CD1c-positive myeloid dendritic cell (primary cell): ENCODE measurements around the gene SHISAL2A.
A peak's percentile ranks its signal among the peaks of the same experiment; 100 is the strongest.

Experiments used
- DNase-seq: peaks from one replicate; pipeline ENCODE4 v3.0.0-alpha.2; 2016; ENCODE audit errors: extremely low spot score

SHISAL2A gene

DNA sequence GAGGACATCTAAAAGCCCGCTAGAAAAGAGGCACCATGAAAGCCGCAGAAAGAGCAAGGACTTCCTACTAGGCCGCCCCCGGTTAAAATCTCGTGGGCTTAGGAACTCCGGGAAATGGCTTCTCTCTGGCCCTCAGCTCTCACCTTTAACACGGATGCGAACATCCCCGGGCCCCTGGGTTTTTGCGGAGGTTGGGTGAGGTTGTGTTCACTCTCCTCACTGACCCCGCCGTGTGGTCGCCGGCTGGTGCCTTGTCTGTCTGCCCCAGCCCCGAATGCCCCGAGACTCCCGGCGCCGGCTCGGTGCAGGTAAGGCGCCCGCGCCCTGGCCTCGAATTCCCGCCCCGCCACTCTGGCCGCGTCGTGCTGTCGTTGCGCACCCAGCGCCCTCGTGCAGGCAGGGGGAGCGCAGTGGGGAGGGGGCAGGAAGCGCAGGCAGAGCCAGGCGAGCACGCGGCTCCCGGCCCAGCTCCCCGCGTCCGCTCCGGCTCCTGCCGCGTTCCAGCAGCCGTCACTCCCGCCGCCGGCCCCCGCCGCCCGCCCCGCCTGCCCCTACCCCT is at the start of gene SHISAL2A:
Gene SHISAL2A, plus strand, starts transcription at position 437 of the 559 bp plus-strand sequence. CDS start 326 bp downstream, outside the sequence.
- peak; percentile 35 for DNase-seq

DNA sequence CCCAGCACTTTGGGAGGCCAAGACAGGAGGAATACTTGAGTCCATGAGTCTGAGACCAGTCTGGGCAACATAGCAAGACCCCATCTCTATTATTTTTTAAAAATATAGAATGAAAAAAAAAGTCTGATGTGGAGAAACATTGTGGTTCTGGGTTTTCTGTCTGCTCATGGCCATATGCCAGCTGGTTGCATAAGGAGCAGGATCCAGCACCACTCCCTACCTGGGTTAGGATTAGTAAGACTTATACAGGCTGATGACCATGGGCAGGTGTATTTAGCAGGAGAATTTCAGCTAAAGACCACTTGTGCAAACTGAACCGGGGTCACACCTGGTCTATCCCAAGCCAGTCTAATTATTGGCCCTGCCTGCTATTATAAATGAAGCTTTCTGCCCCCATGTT is 47.5 kb upstream of the SHISAL2A start:
- no peak for DNase-seq

DNA sequence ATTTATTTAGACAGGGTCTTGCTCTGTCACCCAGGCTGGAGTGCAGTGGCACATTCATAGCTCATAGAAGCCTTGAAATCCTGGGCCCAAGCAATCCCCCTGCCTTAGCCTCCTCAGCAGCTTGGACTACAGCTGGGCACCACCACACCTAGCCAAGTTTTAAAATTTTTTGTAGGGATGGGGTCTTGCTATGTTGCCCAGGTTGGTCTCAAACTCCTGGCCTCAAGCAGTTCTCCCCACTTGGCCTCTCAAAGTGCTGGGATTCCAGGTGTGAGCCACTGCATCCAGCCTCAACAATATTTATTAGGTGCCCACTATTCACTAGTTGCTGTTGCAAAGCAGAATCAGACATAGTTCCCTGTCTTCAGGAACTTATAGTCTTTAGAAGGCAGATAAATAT is 44.9 kb upstream of the SHISAL2A start:
- no peak for DNase-seq

DNA sequence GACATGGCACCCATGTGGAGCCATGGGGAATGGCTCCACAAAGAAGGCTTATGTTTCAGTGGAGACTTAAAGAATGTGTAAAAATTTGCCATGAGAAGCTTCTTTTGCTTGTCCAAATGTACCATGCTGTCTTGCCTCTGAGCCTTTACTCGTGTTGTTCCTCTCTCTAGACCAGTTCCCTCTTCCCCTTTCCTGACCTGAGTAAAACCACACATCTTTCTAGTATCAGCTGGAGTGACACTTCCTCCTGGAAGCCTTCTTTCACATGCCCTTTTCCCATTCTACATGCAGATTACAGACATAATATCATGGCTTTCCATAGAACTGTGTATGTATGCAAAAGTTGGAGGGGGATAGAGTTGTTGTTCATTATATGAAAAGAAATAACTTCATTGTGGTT is 44.4 kb upstream of the SHISAL2A start:
- DNase-seq, result peak; percentile 77

DNA sequence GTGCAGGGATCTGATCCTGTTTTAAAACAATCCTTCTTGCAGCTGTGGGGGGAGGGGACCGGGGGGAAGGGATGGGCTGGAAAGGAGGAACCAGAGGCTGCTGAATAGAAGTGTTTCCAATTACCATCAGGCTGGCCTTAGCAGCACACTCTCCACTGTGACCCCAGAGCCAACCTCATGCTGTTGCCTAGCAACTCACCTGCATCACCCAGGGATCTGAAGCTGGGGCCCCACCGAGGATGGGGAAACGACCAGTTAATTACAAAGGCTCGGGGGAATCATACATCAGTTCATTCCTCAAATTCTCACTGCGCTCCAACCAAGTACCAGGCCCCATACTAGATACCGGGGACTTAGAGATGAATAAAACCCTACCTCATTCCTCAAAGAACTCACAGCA is 42.7 kb upstream of the SHISAL2A start:
- no peak for DNase-seq

DNA sequence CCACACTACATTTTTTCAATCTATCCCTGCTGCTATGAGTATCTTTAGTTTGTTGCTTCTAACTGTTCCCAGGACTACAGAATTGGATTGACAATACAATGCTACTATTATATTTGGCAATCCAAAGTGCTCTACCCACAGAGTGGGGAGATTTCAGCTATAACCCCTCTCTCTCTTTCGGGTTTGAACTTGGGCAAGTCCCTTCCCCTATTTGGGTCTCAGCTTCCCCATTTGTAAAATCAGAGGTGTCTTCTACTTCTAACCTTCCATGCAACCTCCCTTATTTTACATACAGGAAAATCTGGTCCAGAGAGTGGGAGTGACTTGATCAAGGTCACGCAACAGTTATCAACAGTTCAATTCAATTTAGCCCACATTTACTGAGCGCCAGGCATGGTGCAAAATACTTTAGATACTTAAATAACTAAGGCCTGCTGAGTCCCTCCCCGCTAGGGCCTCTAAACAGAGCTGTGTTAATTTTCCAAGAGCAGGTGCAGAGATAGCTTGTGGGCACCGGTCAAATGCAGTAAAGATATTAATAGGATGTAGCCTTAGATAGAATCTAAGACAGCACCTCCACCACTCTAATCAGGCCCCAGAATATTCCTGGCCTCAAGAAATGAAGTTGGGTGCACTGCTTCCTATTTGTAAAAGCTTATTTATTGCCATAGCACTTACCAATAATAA is 40.2 kb upstream of the SHISAL2A start:
- DNase-seq, result peak; percentile 22

DNA sequence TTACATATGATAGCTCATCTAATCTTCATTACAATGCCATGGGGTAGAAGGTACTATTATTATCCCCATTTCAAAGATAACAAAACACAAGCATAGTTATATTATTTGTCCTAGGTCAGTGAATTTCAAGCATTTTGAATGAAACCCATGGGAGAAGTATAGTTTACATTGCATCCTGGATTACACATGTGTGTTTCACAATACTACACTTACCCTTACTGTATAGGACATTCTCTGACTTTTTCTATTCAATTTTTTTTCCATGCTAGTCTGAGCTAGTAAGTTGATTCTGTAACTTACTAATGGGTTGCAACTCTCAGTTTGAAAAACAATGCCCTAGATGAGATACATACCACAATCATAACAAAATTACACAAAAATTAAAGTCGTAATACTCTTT is 39.5 kb upstream of the SHISAL2A start:
- no peak for DNase-seq

DNA sequence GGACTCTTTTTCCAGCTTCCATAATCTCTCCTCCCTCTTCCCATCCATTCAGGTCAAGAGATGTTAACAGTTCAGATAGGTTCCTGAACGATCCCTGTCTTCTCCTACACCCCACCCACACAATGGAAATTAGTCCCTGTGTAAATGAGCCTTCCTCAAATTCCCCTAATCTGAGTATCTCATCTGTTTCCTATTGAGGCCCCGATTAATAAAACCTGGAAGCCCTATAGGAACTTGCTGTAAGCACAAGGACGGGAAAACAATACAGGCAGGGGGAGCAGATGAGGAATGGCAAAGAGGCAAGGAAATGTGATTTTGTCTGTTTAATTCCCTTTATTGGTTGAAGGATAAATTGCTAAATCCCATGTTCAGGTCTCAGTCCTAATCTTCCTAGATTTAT is 37.9 kb upstream of the SHISAL2A start:
- no peak for DNase-seq

DNA sequence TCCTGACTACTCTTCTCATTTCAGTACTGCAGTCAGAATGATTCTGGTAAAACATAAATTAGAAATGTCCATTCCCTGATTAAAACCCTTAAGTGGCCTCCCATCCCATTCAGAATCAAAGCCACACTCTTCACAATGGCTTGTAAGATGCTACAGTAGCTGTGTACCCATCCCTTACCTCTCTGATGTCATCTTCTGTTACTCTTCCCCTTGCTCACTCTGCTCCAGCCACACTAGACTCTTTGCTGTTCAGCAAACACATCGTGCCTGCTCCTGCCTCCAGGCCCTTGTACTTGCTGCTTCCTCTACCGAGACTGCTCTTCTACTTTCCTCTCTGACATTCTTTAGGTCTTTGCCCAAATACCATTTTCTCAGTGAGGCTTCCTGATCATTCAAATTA is 35.1 kb upstream of the SHISAL2A start:
- no peak for DNase-seq

DNA sequence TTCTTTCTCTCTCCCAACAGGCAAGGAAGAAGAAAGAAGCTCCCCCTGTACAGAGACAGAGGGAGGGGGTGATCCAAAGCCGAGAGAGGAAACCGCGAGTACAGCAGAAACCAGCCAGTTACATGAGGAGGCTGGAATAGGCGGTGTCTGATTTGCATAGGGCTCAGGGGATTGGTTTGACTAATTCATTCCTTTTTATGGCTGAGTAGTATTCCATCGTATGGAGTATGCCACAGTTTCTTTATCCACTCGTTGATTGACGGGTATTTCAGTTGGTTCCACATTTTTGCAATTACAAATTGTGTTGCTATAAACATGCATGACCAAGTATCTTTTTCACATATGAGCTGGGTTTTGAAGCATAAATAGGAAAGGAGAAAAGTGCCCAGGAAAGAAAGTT is 34.2 kb upstream of the SHISAL2A start:
- DNase-seq, result no peak

DNA sequence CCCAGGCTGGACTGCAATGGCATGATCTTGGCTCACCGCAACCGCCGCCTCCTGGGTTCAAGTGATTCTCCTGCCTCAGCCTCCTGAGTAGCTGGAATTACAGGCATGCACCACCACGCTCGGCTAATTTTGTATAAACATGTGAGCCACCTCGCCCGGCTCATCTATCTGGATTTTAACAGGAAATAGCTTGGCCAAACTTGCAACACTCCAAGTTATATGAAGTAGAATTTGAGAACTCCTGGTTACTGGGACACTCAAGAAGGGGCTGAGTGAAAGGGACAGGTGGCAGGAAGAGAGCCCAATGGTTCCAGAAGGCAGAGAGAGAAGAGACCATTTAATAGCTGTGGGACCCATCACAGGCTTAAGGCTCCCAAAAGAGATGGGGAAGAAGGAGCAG is 33.7 kb upstream of the SHISAL2A start:
- no peak for DNase-seq

DNA sequence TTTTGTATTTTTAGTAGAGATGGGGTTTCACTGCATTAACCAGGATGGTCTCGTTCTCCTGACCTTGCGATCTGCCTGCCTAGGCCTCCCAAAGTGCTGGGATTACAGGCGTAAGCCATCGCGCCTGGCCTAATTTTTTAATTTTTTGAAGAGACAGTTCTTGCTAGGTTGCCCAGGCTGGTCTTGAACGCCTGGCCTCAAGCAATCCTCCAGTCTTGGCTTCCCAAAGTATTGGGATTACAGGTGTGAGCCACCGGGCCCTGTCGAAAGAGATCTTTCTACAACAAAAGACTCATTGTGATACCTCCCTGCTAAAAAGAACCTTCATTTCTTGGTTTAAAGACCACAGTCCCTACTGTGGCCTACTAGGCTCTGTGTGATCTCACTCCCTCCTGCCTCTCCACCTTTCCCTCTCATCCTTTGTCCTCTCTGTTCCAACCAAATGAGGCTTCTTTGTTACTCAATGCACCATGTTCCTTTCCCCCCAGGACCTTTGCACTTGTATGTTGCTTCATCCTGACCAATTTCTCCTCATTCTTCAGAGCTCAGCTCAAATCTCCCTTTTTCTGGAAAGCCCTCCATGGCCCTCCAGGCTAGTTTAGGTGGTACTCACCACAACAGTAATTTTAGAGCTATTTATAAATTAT is 32.3 kb upstream of the SHISAL2A start:
- no peak for DNase-seq

DNA sequence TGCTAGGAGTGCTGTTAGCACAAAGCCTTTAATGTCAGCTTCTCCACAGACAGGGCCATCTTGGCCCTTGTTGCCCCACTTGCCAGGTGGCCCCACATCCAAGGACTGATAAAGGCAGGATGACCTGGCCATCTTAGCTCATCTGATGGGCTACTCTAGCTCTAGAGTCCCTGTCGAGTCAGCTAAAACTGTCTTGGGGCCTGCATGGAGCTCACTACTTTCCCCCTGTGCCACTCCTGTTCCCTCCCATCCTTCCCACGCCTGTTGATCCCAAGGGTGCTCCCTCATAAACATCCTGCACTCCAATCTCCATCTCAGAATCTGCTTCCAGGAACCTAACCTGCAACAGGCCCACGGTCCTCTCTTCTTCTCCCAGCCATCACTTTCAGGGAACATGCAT is 31.4 kb upstream of the SHISAL2A start:
- no peak for DNase-seq

DNA sequence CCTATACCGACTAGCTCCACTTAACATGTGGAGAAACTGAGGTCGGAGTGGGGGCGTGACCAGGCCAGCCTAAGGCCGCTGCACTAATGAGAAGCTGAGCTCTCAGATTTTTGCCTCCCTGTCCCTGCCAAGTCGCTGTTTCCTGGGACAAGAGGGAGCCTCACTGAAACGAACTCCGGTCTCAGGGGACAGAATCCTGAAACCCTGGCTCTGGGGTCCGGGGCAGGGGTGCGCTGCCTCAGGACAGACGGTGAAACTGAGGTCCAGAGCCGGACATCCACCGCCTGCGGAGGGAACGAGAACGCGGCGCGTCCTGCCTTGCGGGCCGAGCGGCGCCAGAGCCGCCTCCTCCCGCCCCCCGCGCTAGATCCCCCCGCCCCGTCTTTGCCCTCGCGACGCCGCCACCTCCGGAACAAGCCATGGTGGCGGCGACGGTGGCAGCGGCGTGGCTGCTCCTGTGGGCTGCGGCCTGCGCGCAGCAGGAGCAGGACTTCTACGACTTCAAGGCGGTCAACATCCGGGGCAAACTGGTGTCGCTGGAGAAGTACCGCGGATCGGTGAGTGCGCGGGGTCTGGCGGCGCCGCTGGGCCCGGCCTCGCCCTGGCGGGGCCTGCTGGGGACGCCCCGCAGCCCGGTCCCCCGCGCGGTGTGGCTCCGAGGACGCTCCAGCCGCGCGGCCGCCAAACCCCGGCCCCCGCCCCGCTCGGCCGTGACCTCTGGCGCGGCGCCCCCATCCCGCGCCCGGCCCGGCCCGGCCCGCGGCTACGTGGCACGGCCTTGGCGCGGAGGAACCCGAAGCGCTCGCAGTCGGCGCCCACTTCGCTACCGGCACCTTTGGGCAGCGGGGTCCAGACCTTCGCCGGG is 30.7 kb upstream of the SHISAL2A start, which contains the start of gene GPX7:
Gene GPX7, plus strand, starts transcription at position 381 of the 865 bp plus-strand sequence. Its CDS starts 39 bp downstream, at position 420.
- peak; percentile 35 for DNase-seq

DNA sequence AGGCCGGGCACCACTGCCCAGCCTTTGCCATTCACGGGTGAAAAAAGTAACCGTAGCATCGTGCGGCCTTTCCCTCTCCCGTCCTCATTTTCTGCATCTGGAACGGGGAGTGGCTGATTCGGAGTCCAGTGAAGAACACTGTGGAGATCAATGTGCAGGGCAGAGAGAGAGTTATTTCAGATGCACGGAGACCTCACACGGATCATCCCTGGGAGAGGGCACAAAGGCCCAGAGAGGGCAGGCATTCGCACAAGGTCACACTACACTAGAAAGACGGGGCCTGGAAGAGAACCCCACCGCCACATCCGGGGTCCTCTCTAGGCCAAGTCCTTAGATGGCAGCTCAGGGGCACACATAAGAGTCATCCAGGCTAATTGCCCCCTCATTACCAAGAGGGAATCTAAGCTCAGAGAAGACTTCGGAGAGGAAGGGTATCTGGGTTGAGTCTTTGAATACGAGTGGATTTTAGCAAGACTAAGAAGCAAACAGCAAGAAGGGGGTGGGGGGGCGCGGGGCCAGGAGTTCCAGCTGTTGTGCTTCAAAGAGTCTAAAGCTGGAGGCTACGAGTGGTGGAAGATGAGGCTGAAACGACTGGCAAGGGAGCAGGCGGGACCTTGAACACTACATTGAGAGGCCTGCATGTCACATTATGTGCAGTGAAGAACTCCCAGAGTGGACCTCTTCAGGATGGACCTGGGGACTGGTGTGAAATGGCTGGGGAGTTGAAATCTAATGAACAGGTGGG is 29.9 kb upstream of the SHISAL2A start:
- DNase-seq, result no peak

DNA sequence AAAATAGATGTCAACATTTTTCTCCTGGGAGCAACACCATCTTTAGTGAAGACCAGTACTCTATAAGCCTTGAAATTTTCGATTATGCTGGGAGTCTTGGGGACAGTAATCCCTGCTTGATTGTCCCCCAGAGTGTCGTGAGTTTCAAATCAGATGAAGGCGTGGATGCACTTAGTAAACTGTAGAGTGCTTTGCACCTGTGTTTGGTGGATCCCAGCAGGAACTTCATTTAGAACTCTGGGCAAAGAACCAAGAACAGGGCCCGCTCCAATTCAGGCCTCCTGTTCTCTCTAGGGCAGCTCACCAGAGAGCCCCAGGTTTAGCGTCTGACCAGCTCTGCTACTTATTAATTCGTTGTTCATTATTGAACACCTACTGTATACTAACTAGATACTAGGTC is 29.3 kb upstream of the SHISAL2A start:
- DNase-seq, result no peak

DNA sequence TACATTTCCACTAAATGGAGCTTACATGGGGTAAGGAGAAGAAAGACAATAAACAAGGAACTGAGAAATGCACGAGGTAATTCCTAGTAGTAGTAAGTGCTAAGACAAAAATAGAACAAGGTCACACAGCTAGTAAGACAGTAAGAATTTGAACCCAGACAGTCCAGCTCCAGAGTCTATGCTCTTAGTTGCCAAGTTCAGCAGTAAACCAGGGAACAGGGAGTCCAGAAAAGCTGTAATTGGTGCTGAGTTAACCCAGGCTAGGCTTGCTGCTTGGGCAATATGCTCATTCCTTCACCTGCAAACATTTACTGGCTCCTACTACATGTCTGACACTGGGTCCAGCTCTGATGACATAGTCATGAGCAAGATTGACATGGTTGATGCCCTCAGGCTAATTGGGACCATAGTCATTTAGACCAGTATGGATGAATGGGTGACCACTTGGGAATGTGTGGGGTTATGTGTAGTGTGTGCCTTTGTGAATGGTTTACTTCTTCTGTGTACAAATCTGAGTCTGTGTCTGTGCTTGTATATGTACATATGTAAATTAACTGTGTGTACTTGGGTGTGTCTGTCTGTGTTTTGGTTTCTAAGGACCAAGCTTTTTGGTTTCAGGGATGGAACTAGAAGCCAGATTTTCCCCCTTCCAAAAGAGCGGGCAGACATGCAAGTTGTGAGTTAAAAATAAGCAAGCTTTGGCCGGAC is 28.8 kb upstream of the SHISAL2A start:
- peak; percentile 23 for DNase-seq

DNA sequence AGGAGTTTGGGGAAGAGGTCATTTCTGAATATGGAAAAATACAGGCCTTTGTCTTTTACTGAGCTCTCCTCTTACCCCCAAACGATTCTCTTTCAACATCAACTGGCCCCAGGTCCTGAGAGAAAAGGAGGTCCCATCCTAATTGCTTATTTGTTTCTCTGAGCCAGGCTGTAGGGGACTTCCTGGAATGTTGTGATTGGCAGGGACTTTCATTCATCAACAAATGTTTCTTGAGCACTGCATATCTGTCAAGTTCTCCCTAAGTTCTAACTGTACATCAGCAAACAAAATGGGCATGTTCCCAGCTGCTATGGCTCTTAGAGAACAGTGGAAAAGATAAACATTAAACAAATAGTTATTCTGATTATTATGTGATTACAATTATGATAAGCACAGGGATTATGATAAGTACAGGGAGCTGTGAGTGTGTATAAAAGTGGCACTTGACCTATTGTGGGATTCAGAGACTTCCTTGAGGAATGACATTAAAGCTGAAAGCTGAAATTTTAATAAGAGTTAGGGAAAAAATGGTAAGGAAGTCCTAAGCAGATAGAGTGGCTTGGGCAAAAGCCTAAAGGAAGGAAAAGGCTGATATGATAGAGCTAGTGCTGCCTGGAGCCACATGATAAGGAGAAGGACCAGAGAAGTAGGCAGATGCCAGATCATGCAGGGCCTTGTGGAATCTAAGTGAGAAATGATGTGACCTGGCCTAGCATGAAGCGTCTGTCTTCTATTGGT is 19.2 kb upstream of the SHISAL2A start:
- no peak for DNase-seq

DNA sequence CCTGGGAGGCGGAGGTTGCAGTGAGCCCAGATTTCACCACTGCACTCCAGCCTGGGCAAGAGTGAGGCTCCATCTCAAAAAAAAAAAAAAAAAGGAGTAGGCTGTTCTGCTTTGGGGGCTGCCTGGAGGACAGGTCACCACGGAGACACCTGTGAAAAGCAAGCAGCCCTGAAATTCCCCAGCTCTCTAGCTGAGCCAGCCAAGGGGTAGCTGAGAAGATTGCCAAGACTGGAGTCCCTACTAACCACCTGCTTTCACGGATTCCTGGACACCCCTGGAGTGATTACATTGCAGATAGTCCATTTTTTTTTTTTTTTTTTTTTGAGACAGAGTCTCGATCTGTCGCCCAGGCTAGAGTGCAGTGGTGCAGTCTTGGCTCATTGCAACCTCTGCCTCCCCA is 18.3 kb upstream of the SHISAL2A start:
- DNase-seq, result no peak

DNA sequence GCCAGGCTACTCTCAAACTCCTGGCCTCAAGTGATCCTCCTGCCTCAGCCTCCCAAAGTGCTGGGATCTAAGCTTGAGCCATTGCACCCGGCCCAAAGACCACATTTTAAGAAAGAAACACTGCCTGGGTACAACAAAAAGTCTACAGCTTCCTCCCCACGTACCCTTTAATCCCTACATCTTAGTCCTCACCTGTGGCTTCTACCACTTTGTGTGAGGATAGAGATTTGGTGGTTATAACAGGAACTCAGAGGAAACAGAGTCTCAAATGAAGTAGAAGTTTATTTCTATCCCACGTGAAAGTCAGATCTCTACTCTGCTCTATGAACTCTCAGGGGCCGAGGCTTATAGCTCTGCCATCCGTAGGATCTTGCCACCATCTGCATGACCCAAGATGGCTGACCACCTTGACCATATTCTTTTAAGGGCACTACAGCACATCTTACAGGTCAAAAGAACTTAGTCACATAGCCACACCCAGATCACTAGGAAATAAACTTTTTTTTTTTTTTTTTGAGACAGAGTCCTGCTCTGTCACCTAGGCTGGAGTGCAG is 17.4 kb upstream of the SHISAL2A start:
- no peak for DNase-seq
